DMS79 (cell line): ENCODE measurements around the gene ST3GAL2.
A peak's percentile ranks its signal among the peaks of the same experiment; 100 is the strongest.

ENCODE experiments used
- DNase-seq: peaks from one replicate; lab custom pipeline; 2025; lab: John Stamatoyannopoulos, UW

The ST3GAL2 gene, protein sequence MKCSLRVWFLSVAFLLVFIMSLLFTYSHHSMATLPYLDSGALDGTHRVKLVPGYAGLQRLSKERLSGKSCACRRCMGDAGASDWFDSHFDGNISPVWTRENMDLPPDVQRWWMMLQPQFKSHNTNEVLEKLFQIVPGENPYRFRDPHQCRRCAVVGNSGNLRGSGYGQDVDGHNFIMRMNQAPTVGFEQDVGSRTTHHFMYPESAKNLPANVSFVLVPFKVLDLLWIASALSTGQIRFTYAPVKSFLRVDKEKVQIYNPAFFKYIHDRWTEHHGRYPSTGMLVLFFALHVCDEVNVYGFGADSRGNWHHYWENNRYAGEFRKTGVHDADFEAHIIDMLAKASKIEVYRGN

DNA sequence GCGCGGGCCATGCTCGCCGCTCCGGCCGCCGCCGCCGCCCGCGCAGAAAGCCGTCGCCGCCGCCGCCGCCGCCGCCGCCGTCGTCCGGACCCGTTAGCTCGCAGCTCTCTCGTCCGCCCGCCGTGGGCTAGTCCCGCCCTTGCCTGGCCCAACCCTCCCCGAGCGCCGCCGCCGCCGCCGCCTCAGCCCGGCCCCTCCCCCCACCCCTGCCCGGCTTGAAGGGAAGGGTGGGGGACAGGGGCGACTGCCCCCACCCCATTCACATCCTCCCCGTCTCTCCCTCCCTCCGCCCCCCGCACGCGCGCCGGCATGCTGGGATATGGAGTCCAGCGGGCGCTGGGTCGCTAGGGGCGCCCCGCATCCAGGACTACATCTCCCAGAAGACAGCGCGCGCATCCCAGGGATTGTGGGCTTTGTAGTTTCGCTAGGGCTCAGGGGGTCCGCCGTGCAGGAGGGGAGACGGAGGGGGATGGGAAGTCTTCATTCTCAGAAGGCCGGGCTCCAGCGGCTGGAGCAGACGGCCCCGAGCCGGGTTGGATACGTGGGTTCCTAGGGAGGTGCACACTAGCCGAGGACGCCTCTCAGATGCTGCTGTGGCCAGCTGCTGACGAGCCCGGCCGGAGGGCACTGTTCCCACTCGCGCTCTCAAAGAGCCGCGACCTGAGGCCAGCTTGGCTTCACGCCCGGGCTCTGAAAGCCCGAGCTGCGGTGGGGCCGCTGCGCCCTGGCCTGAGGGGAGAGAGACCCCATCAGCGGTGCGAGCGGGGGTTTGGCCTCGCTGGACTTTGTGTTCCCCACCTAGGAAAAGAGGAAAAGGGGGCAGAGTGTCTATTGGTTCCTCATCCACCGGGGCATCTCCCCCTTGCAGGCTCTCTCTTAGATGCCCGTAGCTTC, at the start of gene ST3GAL2:
ST3GAL2 (minus strand) TSS at position 132 of the 894 bp plus-strand sequence. CDS start 40,570 bp downstream, outside the sequence.
- peak; percentile 73 for DNase-seq

DNA sequence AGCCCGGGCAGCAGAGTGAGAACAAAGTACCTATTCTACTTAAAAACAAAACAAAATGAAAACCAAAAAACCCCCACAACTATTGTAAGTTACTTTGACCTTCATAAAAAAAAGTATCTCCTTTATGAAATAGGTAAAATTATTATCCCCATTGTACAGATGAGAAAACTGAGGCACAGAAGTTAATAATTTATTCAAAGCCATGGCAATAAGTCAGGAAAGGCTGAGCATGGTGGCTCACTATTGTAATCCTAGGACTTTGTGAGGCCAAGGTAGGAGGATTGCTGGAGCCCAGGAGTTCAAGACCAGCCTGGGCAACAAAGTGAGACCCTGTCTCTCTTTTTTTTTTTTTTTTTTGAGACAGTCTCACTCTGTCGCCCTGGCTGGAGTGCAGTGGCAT, 46.0 kb upstream of the ST3GAL2 start:
- no peak for DNase-seq

DNA sequence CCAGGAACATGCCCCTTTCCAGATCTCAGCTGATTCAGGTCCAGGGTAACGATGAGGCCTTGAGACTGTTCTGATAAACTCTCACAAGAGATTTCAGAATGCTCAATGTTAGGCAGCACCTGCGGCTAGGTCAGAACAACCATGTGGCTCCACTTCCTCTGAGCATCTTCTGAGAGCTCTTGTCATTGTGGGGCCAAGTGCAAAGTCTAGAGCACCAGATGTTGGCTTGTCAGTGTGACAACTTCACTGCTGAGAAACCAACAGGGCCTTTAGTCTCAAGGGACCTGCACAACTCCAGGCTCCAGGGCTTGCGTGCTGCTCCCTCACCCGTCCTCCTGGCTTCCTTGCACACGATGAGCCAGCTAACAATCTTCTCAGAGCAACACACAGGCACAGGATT, 44.5 kb upstream of the ST3GAL2 start:
- DNase-seq = no peak

- DNase-seq = no peak
These were observed 43.7 kb upstream of the ST3GAL2 start for GRCh38 chr16:70482624-70483023.

DNA sequence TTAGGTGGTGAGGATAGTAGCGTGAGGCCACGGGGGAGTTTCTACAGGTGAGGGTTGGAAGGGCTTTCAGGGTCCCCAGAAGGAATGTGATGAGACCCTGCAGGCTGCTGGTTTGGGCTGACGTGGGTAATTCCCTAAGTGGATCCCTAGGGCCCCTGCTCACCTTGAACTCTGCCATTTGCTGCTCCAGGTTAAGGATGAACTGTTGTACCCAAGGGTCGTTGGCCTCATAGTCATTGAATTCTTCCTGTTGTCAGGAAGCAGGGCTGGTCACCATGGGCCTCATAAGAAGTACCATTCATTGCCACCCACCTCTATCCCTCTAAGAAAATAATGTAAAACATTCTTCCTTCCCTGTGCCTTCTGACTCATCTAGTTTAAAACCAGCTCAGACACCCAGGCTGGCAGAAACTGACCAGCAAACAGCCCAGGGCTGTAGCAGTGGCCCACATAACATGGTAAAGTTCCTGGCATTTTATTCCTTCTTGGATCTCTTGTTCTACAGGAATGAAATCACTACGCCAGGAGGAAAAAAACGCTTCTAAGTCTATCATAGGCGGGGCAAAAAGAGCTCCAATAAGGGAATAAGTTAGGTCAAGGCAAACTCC, 43.1 kb upstream of the ST3GAL2 start:
- no peak for DNase-seq

- DNase-seq = peak; percentile 51
These were observed 41.5 kb upstream of the ST3GAL2 start for GRCh38 chr16:70480127-70481105.

- DNase-seq = no peak
These were observed 40.0 kb upstream of the ST3GAL2 start for GRCh38 chr16:70478912-70479341.

- DNase-seq = no peak
These were observed 39.3 kb upstream of the ST3GAL2 start for GRCh38 chr16:70478169-70478568.

DNA sequence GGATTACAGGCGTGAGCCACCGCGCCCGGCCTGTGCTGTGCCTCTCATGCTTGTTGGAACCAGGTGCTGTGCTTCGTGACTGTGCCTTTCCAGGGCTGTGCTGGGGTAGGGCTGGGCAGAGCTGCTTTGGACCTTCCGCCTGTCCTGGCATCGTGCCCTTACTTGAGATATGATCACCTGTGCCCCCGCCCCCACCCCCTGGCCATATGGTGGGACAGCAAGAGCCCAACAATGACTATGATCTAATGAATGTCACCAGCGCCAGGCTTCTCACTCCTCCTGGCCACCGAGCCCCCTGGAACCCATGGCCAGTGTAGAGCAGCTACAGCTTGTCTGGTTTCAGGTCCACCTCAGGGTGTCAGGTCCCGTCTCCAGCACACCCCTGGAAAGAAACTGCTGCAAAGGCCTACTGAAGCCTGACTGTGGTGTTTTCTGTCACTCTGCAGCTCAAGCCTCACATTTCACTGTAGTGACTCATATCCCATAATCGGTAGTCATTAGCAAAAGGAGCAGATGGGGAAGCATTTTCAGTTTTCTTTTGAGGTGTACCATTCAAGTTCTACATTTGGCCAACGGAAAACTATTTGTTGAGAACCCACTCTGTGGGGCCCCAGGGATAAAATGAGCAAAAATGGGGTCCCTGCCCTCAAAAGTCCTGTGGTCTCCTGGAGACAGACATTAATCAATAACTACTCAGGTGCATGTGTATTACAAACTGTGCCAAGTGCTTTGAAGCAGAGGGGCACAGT, 37.5 kb upstream of the ST3GAL2 start:
- DNase-seq = no peak

GRCh38 chr16:70475054-70475871, 36.4 kb upstream of the ST3GAL2 start:
- DNase-seq = no peak

GRCh38 chr16:70474320-70475053, 35.6 kb upstream of the ST3GAL2 start:
- no peak for DNase-seq

- peak; percentile 20 for DNase-seq
These were observed 34.8 kb upstream of the ST3GAL2 start for GRCh38 chr16:70473446-70474319.

DNA sequence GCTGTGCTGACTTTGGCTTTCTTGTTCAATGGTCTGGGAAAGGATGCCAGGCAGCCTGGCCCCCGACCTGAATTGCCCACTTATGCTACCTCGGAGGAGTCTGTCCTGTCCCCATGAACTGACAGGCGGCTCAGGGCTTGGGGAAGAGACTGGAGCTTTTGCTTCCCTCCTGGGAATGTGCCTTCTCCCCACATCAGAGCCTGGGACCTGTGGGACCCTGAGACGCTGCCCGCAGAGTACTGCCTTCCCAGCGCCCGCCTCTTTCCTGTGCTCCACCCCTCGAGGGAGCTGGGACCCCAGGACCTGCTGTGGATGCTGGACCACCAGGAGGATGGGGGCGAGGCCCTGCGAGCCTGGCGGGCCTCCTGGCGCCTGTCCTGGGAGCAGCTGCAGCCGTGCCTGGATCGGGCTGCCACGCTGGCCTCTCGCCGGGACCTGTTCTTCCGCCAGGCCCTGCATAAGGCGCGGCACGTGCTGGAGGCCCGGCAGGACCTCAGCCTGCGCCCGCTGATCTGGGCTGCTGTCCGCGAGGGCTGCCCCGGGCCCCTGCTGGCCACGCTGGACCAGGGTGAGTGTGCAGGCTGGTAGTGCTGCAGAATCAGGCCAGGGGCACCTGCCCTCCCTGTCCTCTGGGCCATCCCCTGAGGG, 34.0 kb upstream of the ST3GAL2 start:
- no peak for DNase-seq

GRCh38 chr16:70470927-70471341, 32.0 kb upstream of the ST3GAL2 start:
- DNase-seq = no peak

DNA sequence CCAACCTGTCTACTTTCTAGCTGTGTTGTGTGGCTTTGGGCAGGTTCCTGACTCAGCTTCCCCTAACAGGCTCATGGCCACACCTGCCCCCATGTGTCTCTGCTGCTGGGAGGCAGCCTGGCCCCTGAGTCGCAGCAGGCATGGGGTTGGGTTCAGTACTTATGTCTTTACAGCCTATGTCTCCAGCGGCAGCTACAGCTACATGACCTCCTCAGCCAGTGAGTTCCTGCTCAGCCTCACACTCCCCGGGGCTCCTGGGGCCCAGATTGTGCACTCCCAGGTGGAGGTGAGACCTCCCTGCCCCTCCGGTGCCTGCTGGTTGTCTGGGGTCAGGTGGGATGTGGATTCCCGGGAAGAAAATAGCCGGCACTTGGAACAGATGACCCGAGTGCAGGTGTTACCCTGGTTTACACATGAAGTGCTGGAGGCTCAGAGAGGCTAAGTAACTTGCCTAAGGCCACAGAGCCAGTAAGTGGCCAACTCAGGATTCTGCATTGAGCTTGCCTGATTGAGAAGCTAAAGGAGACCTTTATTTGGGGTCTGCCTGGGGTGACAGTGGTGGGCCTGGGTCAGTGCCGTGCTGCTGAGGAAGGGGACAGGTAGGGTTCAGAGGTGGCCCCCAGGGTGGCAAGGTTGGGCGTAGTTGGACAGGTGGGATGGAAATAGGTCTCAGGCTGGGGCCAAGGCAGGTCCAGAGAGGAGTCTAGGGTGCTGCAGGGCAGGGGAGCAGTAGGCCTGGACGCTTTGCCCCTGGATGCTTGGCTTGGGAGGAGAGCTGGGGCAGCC, 31.4 kb upstream of the ST3GAL2 start:
- DNase-seq = no peak

DNA sequence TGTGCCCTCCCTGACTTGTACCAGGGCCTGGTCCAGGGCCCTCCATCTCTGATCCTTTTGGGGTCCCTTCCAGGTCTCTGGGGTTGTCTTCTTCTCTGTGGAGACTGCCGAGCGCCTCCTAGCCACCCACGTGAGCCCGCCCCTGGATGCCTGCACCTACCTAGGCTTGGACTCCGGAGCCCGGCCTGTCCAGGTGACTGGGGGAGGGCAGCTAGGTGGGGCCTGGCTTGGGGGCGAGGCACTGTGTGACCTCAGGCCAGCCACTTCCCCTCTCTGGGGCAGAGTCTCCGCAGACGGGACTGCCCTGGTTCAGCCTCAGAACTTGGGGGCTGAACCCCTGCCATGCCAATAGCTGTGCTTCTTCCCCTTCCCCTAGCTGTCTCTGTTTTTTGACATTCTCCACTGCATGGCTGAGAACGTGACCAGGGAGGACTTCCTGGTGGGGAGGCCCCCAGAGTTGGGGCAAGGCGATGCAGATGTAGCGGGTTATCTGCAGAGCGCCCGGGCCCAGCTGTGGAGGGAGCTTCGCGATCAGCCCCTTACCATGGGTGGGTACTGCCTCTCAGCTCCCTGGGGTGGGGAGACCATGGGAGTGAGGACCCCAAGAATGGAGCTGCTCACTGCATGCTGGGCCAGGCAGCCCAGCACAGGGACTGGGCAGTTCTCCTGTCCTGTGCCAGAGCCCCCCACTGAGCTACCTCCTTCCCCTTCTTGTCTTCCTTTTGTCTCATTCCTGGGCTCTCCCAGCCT, 30.1 kb upstream of the ST3GAL2 start:
- no peak for DNase-seq
